Esophagus muscularis mucosa (tissue), 3 donors: ENCODE data around the gene ECI2.

Experiments used
- POLR2A ChIP-seq: fragments of 450-650 bp; IDR thresholded peaks from one replicate; pipeline ENCODE4 v1.6.1; 2017; ENCODE audit warnings: antibody characterized with exemption, moderate library complexity, mild to moderate bottlenecking, low read depth
- TF ChIP-seq, protein P1 (sequence below), 3 experiments: fragments of 200-600 bp in 2 of 3; fragments of 450-650 bp in 1 of 3; sonication (generic) in 2 of 3; IDR thresholded peaks; one replicate each; pipeline ENCODE4 v1.5.1; 2017 to 2019; ENCODE audit warnings: antibody characterized with exemption in 3 of 3, mild to moderate bottlenecking in 2 of 3, moderate library complexity in 1 of 3

DNA sequence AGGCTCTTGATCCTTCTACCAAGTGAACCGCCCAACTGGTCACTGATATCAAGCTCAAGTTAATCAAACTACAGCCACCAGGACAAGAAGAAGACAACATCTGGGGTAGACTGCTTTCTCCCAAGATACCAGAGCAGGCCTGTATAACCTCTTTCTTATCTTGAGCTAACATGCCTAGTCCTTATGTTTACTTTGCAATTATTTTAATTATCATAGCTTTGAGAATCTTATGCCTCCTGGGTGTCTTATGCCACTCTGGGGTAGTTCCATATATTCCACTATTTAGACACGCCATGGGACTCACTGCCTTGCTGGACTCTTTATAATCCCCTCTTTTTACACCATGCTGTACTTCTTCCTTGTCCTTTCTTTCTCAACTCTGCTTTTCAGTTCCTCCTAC is 41.5 kb upstream of the ECI2 start:
- no peak for TF ChIP-seq POLR2A
- TF ChIP-seq, protein P1, sequence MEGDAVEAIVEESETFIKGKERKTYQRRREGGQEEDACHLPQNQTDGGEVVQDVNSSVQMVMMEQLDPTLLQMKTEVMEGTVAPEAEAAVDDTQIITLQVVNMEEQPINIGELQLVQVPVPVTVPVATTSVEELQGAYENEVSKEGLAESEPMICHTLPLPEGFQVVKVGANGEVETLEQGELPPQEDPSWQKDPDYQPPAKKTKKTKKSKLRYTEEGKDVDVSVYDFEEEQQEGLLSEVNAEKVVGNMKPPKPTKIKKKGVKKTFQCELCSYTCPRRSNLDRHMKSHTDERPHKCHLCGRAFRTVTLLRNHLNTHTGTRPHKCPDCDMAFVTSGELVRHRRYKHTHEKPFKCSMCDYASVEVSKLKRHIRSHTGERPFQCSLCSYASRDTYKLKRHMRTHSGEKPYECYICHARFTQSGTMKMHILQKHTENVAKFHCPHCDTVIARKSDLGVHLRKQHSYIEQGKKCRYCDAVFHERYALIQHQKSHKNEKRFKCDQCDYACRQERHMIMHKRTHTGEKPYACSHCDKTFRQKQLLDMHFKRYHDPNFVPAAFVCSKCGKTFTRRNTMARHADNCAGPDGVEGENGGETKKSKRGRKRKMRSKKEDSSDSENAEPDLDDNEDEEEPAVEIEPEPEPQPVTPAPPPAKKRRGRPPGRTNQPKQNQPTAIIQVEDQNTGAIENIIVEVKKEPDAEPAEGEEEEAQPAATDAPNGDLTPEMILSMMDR (IDR thresholded peaks at IDR 0.05) = no peak
